Thymus (tissue), 11 donors: ENCODE measurements around the gene EDC4. TPM values are rescaled to one million over a fixed set of nuclear protein-coding genes. Genes with fewer than 3 reads are reported as not detected.

ENCODE experiments used
- DNase-seq, 9 donors: peaks; one replicate each; pipeline ENCODE4 v3.0.0-alpha.2; 2013; ENCODE audit warnings: low spot score in 9 of 9, low read depth in 6 of 9, missing footprints in 1 of 9
- H3K27ac ChIP-seq, 2 donors: one replicate each; pipeline ENCODE4 v1.5.1; 2013; ENCODE audit warnings: control low read depth in 1 of 2, low read depth in 1 of 2, low read length in 1 of 2, mild to moderate bottlenecking in 1 of 2, moderate library complexity in 1 of 2
- H3K27me3 ChIP-seq, 2 donors: one replicate each; pipeline ENCODE4 v1.5.1; 2013; ENCODE audit warnings: low read length in 1 of 2; ENCODE audit not compliant: control insufficient read depth in 2 of 2, insufficient read depth in 1 of 2
- H3K36me3 ChIP-seq, 2 donors: one replicate each; pipeline ENCODE4 v1.5.1; 2013; ENCODE audit warnings: low read length in 1 of 2, mild to moderate bottlenecking in 1 of 2, moderate library complexity in 1 of 2; ENCODE audit not compliant: control insufficient read depth in 2 of 2, insufficient read depth in 2 of 2
- H3K4me1 ChIP-seq, 2 donors: one replicate each; pipeline ENCODE4 v1.5.1; 2013; ENCODE audit warnings: low read length in 2 of 2; ENCODE audit not compliant: control insufficient read depth in 2 of 2, insufficient read depth in 2 of 2
- H3K4me3 ChIP-seq, 2 donors: one replicate each; pipeline ENCODE4 v1.5.1; 2013; ENCODE audit warnings: low read length in 2 of 2, control low read depth in 1 of 2, mild to moderate bottlenecking in 1 of 2
- H3K9me3 ChIP-seq, 2 donors: one replicate each; pipeline ENCODE4 v1.5.1; 2013; ENCODE audit warnings: low read length in 1 of 2, mild to moderate bottlenecking in 1 of 2; ENCODE audit not compliant: control insufficient read depth in 2 of 2, insufficient read depth in 1 of 2
- WGBS: extraction: QIAGEN DNeasy Blood & Tissue Kit; methylation state at CpG from one replicate; pipeline ENCODE4 v1.1.7; 2013; 5-methylcytosine and 5-hydroxymethylcytosine counted together
- polyA plus RNA-seq: library from polyadenylated mRNA; stranded (reverse); fragments of 200-250 nt; gene quantifications from one replicate; pipeline ENCODE4 v1.2.3, GENCODE V29; 2013
- total RNA-seq: library from RNA; stranded (reverse); fragments of 120-200 nt; gene quantifications from one replicate; pipeline ENCODE4 v1.2.4, GENCODE V29; 2013
- donor health status: healthy.

The EDC4 gene
- total and polyA plus RNA-seq, 2 donors = 39.7 to 45.0 TPM

GRCh38 chr16:67881621-67882161 lies 8.8 kb downstream of the EDC4 start:
- 98% methylated on average over 21 of the region's 21 CpGs for whole genome bisulfite sequencing
- H3K27ac ChIP-seq = no peak overlapping the region
- H3K27me3 ChIP-seq = no peaks in the 10 kb centered on the region
- H3K4me1 ChIP-seq = no peaks in the 10 kb centered on the region
- H3K9me3 ChIP-seq = peaks cover 0 to 9% of the 10 kb centered on the region in 2 donors
- H3K4me3 ChIP-seq = no peak overlapping the region
- DNase-seq = no peak
- H3K36me3 ChIP-seq = peaks cover 98 to 100% of the 10 kb centered on the region in 2 donors

- no peak for DNase-seq
- Histone ChIP-seq H3K4me3 (no peak overlapping the region), H3K9me3 (peaks cover 0 to 7% of the 10 kb centered on the region in 2 donors), H3K36me3 (peaks cover 92 to 94% of the 10 kb centered on the region in 2 donors), H3K27ac (no peak overlapping the region), H3K27me3 (no peaks in the 10 kb centered on the region), H3K4me1 (no peaks in the 10 kb centered on the region)
- 96% methylated on average over 18 of the region's 18 CpGs for WGBS
Observed at GRCh38 chr16:67882374-67883145, 9.7 kb downstream of the EDC4 start.

DNA sequence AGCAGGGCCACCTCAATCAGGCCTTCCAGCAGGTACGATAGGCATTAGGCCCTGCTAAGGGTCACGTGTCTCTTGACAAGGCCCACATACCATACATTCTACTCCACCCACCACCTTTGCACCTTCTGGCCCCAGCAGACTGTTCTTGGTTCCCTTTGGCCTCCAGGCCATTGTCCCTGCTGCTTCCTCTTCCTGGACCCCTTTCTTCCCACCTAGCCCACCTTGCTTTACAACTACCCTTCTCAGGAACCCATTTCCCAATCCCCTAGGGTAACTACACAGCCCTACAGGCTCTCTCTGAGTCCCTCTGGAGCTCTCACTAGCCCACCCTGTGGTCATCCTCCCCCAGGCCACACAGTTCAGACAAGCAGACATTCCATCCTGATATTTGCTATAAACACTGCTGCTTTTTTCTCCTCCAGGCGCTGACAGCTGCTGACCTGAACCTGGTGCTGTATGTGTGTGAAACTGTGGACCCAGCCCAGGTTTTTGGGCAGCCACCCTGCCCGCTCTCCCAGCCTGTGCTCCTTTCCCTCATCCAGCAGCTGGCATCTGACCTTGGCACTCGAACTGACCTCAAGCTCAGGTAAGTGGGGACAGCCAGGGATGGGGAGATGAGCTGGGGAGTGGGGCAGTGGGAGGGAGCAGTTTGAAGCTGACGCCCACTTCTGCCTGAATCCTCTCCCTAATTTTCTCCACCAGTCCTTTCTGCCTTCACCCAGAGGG lies 10.5 kb downstream of the EDC4 start:
- H3K27me3 ChIP-seq = no peaks in the 10 kb centered on the region
- WGBS = 92% methylated on average over 6 of the region's 6 CpGs
- H3K4me1 ChIP-seq = no peaks in the 10 kb centered on the region
- peaks cover 85 to 86% of the 10 kb centered on the region in 2 donors for H3K36me3 ChIP-seq
- no peak overlapping the region for H3K4me3 ChIP-seq
- H3K9me3 ChIP-seq = peaks cover 0 to 5% of the 10 kb centered on the region in 2 donors
- H3K27ac ChIP-seq = no peak overlapping the region
- DNase-seq = no peak

DNA sequence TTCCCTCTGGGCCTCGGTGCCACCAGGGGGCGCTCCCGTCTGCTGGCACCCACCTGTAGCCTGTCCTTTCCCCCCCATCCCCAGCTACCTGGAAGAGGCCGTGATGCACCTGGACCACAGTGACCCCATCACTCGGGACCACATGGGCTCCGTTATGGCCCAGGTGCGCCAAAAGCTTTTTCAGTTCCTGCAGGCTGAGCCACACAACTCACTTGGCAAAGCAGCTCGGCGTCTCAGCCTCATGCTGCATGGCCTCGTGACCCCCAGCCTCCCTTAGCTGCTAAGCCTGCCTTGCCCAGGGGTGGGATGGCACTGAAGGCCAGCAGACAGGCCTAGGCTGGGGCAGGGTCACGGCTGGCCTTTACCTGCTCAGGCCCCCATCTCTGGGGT lies 11.0 kb downstream of the EDC4 start:
- H3K27me3 ChIP-seq = no peaks in the 10 kb centered on the region
- H3K36me3 ChIP-seq = peaks cover 79 to 81% of the 10 kb centered on the region in 2 donors
- H3K4me1 ChIP-seq = no peaks in the 10 kb centered on the region
- DNase-seq = peak in 3 of 9 donors; percentile 59 to 73 (median 66)
- WGBS = 72% methylated on average over 11 of the region's 11 CpGs
- H3K27ac ChIP-seq = no peak overlapping the region
- no peak overlapping the region for H3K4me3 ChIP-seq
- peaks cover 0 to 5% of the 10 kb centered on the region in 2 donors for H3K9me3 ChIP-seq

DNA sequence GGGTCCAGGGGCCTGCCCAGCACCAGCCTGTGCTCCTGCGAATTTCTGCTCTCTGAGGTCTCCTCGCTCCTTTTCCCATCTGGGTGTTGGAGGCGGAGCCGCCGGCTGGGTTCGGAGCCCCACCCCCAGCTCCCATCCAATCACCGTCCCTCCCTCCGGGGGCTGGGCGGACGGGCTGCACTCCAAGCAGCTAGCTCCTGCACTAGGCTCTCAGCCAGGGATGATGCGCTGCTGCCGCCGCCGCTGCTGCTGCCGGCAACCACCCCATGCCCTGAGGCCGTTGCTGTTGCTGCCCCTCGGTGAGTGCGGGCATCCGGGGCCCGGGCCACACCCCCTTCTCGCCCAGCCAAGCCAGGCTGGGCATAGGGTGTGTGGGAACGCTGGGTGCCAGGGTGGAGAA lies 11.8 kb downstream of the EDC4 start, which contains the start of gene NRN1L:
Gene NRN1L, plus strand, starts transcription at position 202 of the 400 bp plus-strand sequence. Its CDS starts 19 bp downstream, at position 221.
- 90% methylated on average over 22 of the region's 22 CpGs for WGBS
- no peaks in the 10 kb centered on the region for H3K4me1 ChIP-seq
- H3K27me3 ChIP-seq = no peaks in the 10 kb centered on the region
- DNase-seq = no peak
- H3K27ac ChIP-seq = no peak within 1 kb of the TSS
- H3K36me3 ChIP-seq = peaks cover 71 to 72% of the 10 kb centered on the region in 2 donors
- no peak within 1 kb of the TSS for H3K4me3 ChIP-seq
- H3K9me3 ChIP-seq = peaks cover 0 to 1% of the 10 kb centered on the region in 2 donors

DNA sequence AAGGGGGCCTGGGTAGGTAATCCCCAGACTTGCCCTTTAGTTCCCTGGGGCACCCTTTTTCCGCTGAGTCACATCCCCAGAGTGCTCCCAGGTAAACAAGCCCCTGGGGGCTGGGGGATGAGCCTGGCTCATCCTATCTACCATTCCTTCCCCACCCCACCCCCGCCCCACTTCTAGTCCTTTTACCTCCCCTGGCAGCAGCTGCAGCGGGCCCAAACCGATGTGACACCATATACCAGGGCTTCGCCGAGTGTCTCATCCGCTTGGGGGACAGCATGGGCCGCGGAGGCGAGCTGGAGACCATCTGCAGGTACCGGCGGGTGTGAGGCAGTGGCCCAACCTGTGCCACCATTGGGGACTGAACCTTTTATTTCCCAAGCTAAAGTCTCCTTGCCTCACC lies 12.7 kb downstream of the EDC4 start:
- Histone ChIP-seq H3K4me1 (no peaks in the 10 kb centered on the region), H3K4me3 (no peak overlapping the region), H3K27me3 (no peaks in the 10 kb centered on the region), H3K27ac (no peak overlapping the region), H3K9me3 (no peaks in the 10 kb centered on the region), H3K36me3 (peaks cover 62 to 64% of the 10 kb centered on the region in 2 donors)
- WGBS = 97% methylated on average over 12 of the region's 12 CpGs
- no peak for DNase-seq

DNA sequence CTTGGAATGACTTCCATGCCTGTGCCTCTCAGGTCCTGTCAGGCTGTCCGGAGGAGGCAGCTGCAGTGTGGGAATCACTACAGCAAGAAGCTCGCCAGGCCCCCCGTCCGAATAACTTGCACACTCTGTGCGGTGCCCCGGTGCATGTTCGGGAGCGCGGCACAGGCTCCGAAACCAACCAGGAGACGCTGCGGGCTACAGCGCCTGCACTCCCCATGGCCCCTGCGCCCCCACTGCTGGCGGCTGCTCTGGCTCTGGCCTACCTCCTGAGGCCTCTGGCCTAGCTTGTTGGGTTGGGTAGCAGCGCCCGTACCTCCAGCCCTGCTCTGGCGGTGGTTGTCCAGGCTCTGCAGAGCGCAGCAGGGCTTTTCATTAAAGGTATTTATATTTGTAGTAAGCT lies 13.1 kb downstream of the EDC4 start:
- no peak overlapping the region for H3K27ac ChIP-seq
- H3K4me3 ChIP-seq = no peak overlapping the region
- peaks cover 58 to 59% of the 10 kb centered on the region in 2 donors for H3K36me3 ChIP-seq
- H3K27me3 ChIP-seq = no peaks in the 10 kb centered on the region
- 99% methylated on average over 19 of the region's 19 CpGs for WGBS
- H3K4me1 ChIP-seq = no peaks in the 10 kb centered on the region
- no peaks in the 10 kb centered on the region for H3K9me3 ChIP-seq
- DNase-seq = no peak

- Histone ChIP-seq H3K4me1 (no peaks in the 10 kb centered on the region), H3K27ac (peak overlapping the region in 1 of 2 donors; percentile 8)
- 97% methylated on average over 5 of the region's 5 CpGs for WGBS
Observed at GRCh38 chr16:67886387-67886786, 13.5 kb downstream of the EDC4 start.

GRCh38 chr16:67888331-67888730 lies 15.5 kb downstream of the EDC4 start:
- no peak overlapping the region for H3K27ac ChIP-seq
- H3K9me3 ChIP-seq = no peaks in the 10 kb centered on the region
- no peak for DNase-seq
- no peaks in the 10 kb centered on the region for H3K27me3 ChIP-seq
- H3K36me3 ChIP-seq = peaks cover 35 to 36% of the 10 kb centered on the region in 2 donors
- no peaks in the 10 kb centered on the region for H3K4me1 ChIP-seq
- no peak overlapping the region for H3K4me3 ChIP-seq
- 96% methylated on average over 3 of the region's 3 CpGs for WGBS

More at GRCh38 chr16:67886387-67886786, 13.5 kb downstream of the EDC4 start:
- peaks cover 54 to 55% of the 10 kb centered on the region in 2 donors for H3K36me3 ChIP-seq
- H3K4me3 ChIP-seq = no peak overlapping the region
- H3K27me3 ChIP-seq = no peaks in the 10 kb centered on the region
- no peaks in the 10 kb centered on the region for H3K9me3 ChIP-seq
- no peak for DNase-seq
